CD14-positive monocyte (primary cell): ENCODE data around the gene B4GALT1. TPM values are rescaled to one million over a fixed set of nuclear protein-coding genes. Genes with fewer than 3 reads are reported as not detected.

Experiments used
- DNase-seq, 3 donors: peaks; one replicate each; pipeline ENCODE4 v3.0.0-alpha.2; 2011 to 2022
- H2AFZ ChIP-seq: 2 replicates; pipeline ENCODE4 v1.6.0; 2012; ENCODE audit warnings: mild to moderate bottlenecking, low read depth, low read length, inconsistent platforms; ENCODE audit not compliant: insufficient read depth, poor library complexity, severe bottlenecking
- H3K27ac ChIP-seq, 2 donors: 1 replicate in 1 of 2; 2 replicates in 1 of 2; pipeline ENCODE4 v1.5.1; 2012 to 2013; ENCODE audit warnings: low read length in 2 of 2, control low read depth in 1 of 2, inconsistent platforms in 1 of 2, low read depth in 1 of 2, mild to moderate bottlenecking in 1 of 2
- H3K27me3 ChIP-seq, 2 donors: one replicate each; pipeline versions ENCODE4 v1.6.0 to v1.6.1; 2011 to 2013; ENCODE audit warnings: low read length in 2 of 2; ENCODE audit not compliant: control insufficient read depth in 2 of 2, insufficient read depth in 2 of 2
- H3K36me3 ChIP-seq, 2 donors: replicated peaks in 1 of 2; 1 replicate in 1 of 2; 2 replicates in 1 of 2; pipeline versions ENCODE4 v1.5.1 to v1.6.1; 2012 to 2013; ENCODE audit warnings: low read length in 2 of 2, control low read depth in 1 of 2, inconsistent platforms in 1 of 2, mild to moderate bottlenecking in 1 of 2; ENCODE audit not compliant: insufficient read depth in 2 of 2, control insufficient read depth in 1 of 2
- H3K4me1 ChIP-seq, 2 donors: 1 replicate in 1 of 2; 2 replicates in 1 of 2; pipeline versions ENCODE4 v1.5.1 to v1.6.1; 2012 to 2013; ENCODE audit warnings: low read length in 2 of 2, control low read depth in 1 of 2, inconsistent platforms in 1 of 2, mild to moderate bottlenecking in 1 of 2, moderate library complexity in 1 of 2; ENCODE audit not compliant: insufficient read depth in 2 of 2, control insufficient read depth in 1 of 2
- H3K4me2 ChIP-seq: replicated peaks from 2 replicates; pipeline ENCODE3; 2012; ENCODE audit warnings: low read length, moderate library complexity, mild to moderate bottlenecking; ENCODE audit not compliant: poor library complexity, severe bottlenecking; ENCODE audit errors: extremely low read depth
- H3K4me3 ChIP-seq, 3 experiments: fragments of 200-600 bp in 1 of 3; sonication (generic) in 1 of 3; replicated peaks in 1 of 3; 1 replicate in 2 of 3; 2 replicates in 1 of 3; pipeline ENCODE4 v1.5.1; 2011 to 2013; ENCODE audit warnings: low read length in 3 of 3, mild to moderate bottlenecking in 3 of 3, control low read depth in 2 of 3, low read depth in 2 of 3, inconsistent platforms in 1 of 3, moderate library complexity in 1 of 3
- H3K79me2 ChIP-seq: 2 replicates; pipeline ENCODE4 v1.6.0; 2012; ENCODE audit warnings: mild to moderate bottlenecking, control low read depth, inconsistent platforms, low read length, moderate library complexity; ENCODE audit not compliant: insufficient read depth
- H3K9ac ChIP-seq: 2 replicates; pipeline ENCODE4 v1.6.0; 2017; ENCODE audit warnings: low read length, mild to moderate bottlenecking; ENCODE audit not compliant: insufficient read depth, poor library complexity, severe bottlenecking
- H3K9me3 ChIP-seq, 2 donors: replicated peaks in 1 of 2; 1 replicate in 1 of 2; 2 replicates in 1 of 2; pipeline versions ENCODE4 v1.5.1 to v1.6.1; 2012 to 2013; ENCODE audit warnings: low read length in 2 of 2, control low read depth in 1 of 2; ENCODE audit not compliant: control insufficient read depth in 1 of 2, insufficient read depth in 1 of 2
- H4K20me1 ChIP-seq: 2 replicates; pipeline ENCODE4 v1.6.0; 2012; ENCODE audit warnings: mild to moderate bottlenecking, low read length, control low read depth, moderate library complexity; ENCODE audit not compliant: insufficient read depth
- H3K27ac Mint-ChIP-seq, 7 donors: one replicate each; pipeline ENCODE4 v1.8.0; 2020; ENCODE audit warnings: mild to moderate bottlenecking in 7 of 7, mixed read lengths in 7 of 7, moderate library complexity in 6 of 7, inconsistent platforms in 2 of 7
- H3K27me3 Mint-ChIP-seq, 3 donors: one replicate each; pipeline ENCODE4 v1.8.0; 2021 to 2022; ENCODE audit warnings: low read depth in 3 of 3, mild to moderate bottlenecking in 3 of 3, mixed read lengths in 3 of 3, moderate library complexity in 3 of 3, inconsistent platforms in 1 of 3
- H3K36me3 Mint-ChIP-seq, 2 donors: one replicate each; pipeline ENCODE4 v1.8.0; 2020; ENCODE audit warnings: mixed read lengths in 2 of 2, inconsistent platforms in 1 of 2, mild to moderate bottlenecking in 1 of 2
- H3K4me1 Mint-ChIP-seq: one replicate; pipeline ENCODE4 v1.8.0; 2020; ENCODE audit warnings: mild to moderate bottlenecking, mixed read lengths
- H3K4me3 Mint-ChIP-seq, 2 donors: one replicate each; pipeline ENCODE4 v1.8.0; 2020; ENCODE audit warnings: mild to moderate bottlenecking in 2 of 2, mixed read lengths in 2 of 2, moderate library complexity in 1 of 2
- H3K9me3 Mint-ChIP-seq, 7 donors: one replicate each; pipeline ENCODE4 v1.8.0; 2020 to 2022; ENCODE audit warnings: mixed read lengths in 7 of 7, mild to moderate bottlenecking in 6 of 7, moderate library complexity in 6 of 7, inconsistent platforms in 2 of 7
- CTCF ChIP-seq: fragments of 200-600 bp; IDR thresholded peaks from one replicate; pipeline ENCODE4 v1.8.0; 2022; ENCODE audit warnings: antibody characterized with exemption, mild to moderate bottlenecking
- WGBS: methylation state at CpG from one replicate; pipeline ENCODE4 v1.1.5; 2013; ENCODE audit warnings: missing lambda C conversion rate; ENCODE audit not compliant: insufficient coverage; 5-methylcytosine and 5-hydroxymethylcytosine counted together
- intact Hi-C, 2 donors: fragments of 100-400 bp; cut with micrococcal nuclease; formaldehyde crosslinking; loops; one replicate each; pipeline versions ENCODE4 v1.15.0 to v1.15.1; 2023
- polyA plus RNA-seq, 3 donors: library from polyadenylated mRNA; depleted of rRNA in 1 of 3; unstranded in 2 of 3; stranded (reverse) in 1 of 3; fragments of 300-500 nt in 2 of 3; fragments of >200 nt in 1 of 3; fragmentation: Illumina TruSeq in 2 of 3; gene quantifications; 1 replicate in 2 of 3; 2 replicates in 1 of 3; pipeline ENCODE4 v1.2.3, GENCODE V29; 2012 to 2021

The B4GALT1 gene
- polyA plus RNA-seq, 3 donors = 27.6 to 53.7 (median 38.6) TPM

GRCh38 chr9:33210006-33210715, 43.0 kb upstream of the B4GALT1 start:
- 80% methylated on average over 1 of the region's 4 CpGs for WGBS
- H3K27me3 Mint-ChIP-seq = peaks cover 0 to 4% (median 1%) of the 10 kb centered on the region in 3 donors

DNA sequence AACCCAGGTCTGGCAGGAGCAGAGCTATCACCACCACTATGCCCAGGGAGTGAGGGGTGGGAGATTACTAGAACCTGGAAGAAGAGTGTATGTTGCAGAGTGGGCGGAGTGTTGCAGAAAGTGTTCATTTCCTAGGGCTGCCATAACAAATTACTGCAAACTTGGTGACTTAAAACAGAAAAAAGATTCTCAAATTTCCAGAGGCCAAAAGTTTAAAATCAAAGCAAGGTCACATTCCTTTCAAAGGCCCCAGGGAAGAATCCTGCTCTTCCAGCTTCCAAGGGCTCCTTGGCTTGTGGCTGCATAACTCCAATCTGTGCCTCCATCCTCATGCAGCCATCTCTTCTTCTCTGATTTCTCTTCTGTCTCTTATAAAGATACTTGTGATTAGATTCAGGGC, 42.3 kb upstream of the B4GALT1 start:
- DNase-seq = no peak
- no peak overlapping the region for H3K27ac Mint-ChIP-seq
- no peak overlapping the region for H3K4me3 Mint-ChIP-seq
- no peaks in the 10 kb centered on the region for H3K4me1 ChIP-seq
- no peak overlapping the region for H3K4me3 ChIP-seq
- H3K4me1 Mint-ChIP-seq = peaks cover 2% of the 10 kb centered on the region
- H3K27ac ChIP-seq = no peak overlapping the region
- H2AFZ ChIP-seq = no peak overlapping the region
- no peak overlapping the region for H3K4me2 ChIP-seq
- no peaks in the 10 kb centered on the region for H3K36me3 Mint-ChIP-seq
- peaks cover 0 to 4% (median 0%) of the 10 kb centered on the region in 3 donors for H3K27me3 Mint-ChIP-seq
- H3K9me3 Mint-ChIP-seq = peaks cover 0 to 3% (median 0%) of the 10 kb centered on the region in 7 donors
- TF ChIP-seq CTCF = no peak
- no peak overlapping the region for H3K9ac ChIP-seq
- no peaks in the 10 kb centered on the region for H3K79me2 ChIP-seq
- H3K36me3 ChIP-seq = no peaks in the 10 kb centered on the region
- no peaks in the 10 kb centered on the region for H3K27me3 ChIP-seq
- intact Hi-C loops = no loop called here
- H3K9me3 ChIP-seq = no peaks in the 10 kb centered on the region
- no CpG with 5 or more reads among the region's 1 CpG for WGBS
- no peaks in the 10 kb centered on the region for H4K20me1 ChIP-seq

More at GRCh38 chr9:33210006-33210715, 43.0 kb upstream of the B4GALT1 start:
- no peak overlapping the region for H3K27ac Mint-ChIP-seq
- H3K4me3 ChIP-seq = no peak overlapping the region
- no peak overlapping the region for H3K4me3 Mint-ChIP-seq
- H3K79me2 ChIP-seq = no peaks in the 10 kb centered on the region
- DNase-seq = no peak
- H3K4me2 ChIP-seq = no peak overlapping the region
- no peaks in the 10 kb centered on the region for H3K27me3 ChIP-seq
- H3K9me3 Mint-ChIP-seq = peaks cover 0 to 3% (median 0%) of the 10 kb centered on the region in 7 donors
- no peaks in the 10 kb centered on the region for H3K36me3 Mint-ChIP-seq
- peaks cover 2% of the 10 kb centered on the region for H3K4me1 Mint-ChIP-seq
- no peaks in the 10 kb centered on the region for H3K36me3 ChIP-seq
- H3K9me3 ChIP-seq = no peaks in the 10 kb centered on the region
- no peak for TF ChIP-seq CTCF
- H3K9ac ChIP-seq = no peak overlapping the region
- H3K27ac ChIP-seq = no peak overlapping the region
- H3K4me1 ChIP-seq = no peaks in the 10 kb centered on the region
- intact Hi-C loops = no loop called here
- no peak overlapping the region for H2AFZ ChIP-seq
- H4K20me1 ChIP-seq = no peaks in the 10 kb centered on the region
